GM21737 (cell line): ENCODE data around the gene KRT79.

ENCODE experiments used
- ATAC-seq: cut with Tn5 transposase; IDR thresholded peaks from one replicate; pipeline ENCODE4 v1.9.1; 2021; ENCODE audit warnings: mild to moderate bottlenecking, moderate library complexity; ENCODE audit not compliant: unreplicated experiment

The KRT79 gene

DNA sequence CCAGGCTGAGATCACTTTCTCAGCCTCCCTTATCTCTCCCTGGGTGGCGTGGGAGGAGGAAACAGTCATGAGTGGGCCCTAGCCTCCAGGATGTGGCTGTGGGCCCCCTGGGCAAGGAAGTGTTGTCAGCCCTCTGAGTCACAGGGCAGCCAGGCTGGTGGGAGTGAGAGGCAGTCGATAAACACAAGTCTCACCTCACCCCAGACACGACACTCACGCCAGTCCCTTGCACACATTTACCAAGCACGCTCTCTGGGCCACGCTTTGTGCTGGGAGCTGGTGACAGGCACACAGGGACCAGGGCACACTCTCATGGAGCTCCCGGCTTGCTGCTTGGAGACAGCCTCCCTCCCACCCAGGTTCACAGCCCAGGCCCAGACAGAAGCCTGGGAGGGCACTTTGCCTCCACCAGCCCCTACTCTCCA lies 1.9 kb upstream of the KRT79 start:
- ATAC-seq, result no peak

DNA sequence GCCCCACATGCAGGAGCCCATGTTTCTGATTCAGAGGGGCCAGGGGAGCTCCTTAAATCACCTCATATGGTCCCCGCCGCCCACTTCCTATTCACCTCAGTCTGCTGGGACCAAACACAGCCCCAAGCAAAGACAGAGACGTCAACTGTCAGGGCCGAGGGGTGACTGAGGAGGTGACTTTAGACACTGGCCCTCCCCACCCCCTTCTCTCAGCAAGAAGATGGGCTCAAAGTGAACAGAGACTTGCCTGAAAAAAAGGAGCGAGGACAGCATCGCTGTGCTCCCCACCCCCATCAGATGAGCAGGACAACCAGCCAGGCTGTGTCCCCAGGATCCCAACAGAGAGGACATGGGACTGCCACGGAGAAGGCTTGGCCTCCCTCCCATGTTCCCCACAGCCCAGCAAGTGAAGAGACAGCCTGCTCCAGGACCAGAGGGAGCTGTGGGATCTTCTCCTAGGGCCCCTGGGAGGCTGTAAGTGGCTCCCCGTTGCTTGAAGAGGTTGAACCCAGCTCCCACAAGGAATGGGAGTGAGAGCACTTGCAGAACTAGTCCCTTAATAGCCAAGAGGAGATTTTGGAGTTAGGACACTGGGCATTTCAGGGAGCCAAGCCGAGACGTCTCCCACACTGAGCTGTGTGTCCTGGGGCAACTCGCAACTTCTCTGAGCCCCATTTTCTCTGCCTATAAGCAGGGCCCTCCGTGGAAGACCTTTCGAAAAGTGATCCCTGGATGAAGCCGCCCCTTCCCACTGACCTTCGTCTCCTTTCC lies 1.3 kb upstream of the KRT79 start:
- no peak for ATAC-seq

DNA sequence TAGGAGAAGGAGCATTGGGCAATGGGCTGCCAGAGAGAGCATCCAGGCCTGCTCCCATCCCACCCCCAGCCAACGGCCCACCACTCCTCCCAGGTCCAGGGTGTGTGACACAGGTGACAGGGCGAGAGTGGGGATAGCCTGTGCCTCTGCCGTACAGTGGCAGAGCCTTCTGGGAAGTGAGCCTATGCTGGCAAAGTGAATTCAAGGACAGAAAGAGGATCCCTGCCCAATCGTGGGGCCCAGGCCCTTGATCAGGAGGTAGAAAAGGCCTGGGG lies 553 bp upstream of the KRT79 start:
- no peak for ATAC-seq

DNA sequence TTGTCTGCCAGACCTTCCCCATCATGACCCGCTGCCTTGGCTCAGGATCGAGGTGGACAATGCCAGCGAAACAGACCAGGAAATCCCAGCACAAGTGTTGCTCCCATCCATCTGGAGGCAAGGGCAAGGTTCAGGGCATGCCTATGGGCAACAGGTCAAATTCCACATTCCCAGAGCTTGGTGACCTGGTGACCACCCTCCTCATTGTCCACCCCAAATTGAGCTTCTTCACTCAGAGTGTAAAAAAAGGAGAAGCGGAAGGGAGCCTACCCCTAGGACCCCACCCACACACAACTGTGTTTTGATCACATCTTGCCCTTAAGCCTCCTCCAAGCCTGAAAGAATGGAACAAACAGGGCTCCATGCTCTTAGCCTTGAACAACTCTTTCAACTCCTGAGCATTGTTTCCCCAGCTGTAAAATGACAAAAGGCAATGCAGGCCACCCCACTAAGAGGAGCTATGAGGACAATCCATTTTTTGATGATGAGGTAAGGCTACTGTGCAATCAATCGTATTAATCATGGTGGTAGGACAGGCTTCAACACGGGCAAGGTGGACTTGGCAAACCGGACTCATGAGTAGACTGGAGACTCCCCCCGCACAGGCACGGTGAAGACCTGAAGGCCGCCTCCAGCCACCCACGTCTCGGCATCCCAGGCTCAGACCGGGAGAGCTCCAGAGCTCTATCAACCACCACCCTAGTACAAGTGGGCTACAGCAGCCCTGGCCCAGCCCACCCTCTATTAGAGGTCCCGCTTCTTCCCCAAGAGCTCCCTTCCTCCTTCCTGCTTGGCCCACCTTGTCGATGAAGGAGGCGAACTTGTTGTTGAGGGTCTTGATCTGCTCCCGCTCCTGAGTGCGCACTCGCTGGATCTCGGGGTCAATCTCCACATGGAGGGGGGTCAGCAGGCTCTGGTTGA lies 866 bp downstream of the KRT79 start:
- no peak for ATAC-seq

DNA sequence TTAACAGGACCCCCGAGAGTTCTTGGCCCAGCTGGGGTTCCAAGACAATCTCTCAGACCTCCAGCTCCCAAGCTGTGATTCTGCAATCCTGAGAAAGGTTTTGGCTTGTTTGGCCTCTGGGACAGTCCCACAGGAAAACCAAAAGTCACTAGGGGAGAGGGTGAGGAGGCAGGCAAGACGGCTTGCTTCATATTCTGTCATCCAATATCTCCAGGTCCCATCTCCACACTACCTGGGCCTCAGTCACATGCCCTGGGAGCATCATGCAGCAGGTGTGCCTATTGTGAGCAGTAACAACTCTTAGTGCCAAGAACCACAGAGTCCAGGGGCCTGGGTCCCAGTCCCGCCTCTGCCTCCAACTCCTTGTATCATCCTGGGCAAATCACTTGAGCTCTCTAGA lies 1.7 kb downstream of the KRT79 start:
- ATAC-seq, result no peak

DNA sequence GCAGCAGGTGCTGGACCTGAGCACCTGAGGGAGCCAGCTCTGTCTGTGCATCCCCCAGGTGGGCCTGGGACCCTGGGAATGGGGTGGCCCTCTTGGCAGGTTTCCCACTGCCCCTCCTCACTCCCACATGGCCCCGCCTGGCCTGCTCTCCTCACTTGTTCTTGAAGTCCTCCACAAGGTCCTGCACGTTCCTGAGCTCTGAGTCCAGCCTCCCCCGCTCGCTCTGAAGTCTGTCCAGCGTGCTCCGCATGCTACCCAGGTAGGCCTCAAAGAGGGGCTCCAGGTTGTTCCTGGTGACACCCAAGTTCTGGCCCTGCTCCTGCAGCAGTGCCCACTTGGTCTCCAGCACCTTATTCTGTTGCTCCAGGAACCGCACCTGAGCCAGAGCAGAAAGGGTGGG lies 2.9 kb downstream of the KRT79 start:
- ATAC-seq, result no peak

DNA sequence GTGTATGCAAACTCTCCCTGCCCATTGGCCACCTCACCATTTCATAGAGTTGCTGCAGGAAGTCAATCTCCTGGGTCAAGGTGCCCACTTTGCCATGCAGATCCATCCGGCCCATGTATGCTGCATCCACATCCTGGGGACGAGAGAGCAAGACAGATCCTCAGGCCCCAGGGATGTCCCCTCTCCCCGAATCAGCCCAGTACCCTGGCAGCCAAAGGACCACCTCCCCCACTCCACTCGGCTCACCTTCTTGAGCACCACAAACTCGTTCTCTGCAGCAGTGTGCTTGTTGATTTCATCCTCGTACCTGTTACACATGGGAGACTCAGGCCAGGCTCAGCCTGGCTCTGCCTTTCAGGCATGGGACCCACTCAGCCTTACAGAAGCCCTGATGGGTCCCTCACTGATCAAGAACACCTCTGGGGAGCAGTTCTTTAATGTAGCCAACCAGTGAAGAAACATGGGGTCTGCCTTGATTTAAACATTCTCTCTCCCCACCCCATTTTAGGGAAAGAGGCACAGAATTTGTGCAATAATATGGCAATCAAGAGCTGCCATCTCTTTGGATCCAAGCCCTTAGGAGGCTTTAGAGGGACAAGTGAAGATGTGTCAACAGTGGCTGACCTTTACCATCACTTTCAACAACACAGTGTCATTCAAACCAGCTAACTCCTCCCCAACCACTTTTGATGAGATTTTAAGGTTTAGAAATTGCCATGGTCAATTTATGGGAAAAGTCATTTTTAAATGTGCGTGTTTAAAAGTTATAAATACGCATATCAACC lies 3.9 kb downstream of the KRT79 start:
- ATAC-seq, result no peak

DNA sequence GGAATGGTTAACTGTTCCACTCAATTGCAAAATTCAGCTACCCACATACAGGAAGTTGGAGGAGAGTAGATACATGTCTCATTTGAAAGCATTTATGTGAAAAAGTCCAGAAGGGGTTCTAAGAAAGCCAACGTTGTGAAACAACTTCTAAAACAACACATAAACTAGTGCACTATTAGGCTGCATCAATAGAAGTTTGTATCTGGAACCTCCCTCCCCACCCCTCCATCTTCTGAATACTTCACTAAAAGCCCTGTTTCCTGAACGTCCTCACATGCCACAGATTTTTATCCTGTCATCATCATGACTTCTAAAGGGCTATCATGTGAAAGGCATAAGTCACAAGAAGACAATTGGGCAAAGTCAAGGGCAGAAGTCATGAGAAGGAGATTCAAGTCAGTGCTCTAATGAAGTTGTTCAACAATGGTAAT lies 5.5 kb downstream of the KRT79 start:
- ATAC-seq, result no peak

DNA sequence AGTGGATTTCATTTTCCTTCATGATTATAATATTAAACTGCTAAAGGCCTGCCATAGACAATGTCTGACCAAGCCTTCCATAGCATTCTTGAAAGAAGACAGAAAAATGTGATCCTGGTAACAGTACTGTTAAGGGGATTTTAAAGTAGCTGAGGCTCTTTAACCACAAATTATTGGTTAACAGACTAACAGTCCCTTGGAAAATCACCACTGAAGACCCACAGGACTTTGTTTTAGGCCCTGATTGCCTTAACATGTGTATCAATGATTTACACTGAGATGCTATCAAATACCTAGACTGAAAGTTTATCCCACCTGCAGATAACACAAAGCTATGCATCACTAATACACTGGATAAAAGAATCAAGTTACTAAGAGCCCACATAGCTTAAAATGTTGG lies 6.0 kb downstream of the KRT79 start:
- ATAC-seq, result no peak

DNA sequence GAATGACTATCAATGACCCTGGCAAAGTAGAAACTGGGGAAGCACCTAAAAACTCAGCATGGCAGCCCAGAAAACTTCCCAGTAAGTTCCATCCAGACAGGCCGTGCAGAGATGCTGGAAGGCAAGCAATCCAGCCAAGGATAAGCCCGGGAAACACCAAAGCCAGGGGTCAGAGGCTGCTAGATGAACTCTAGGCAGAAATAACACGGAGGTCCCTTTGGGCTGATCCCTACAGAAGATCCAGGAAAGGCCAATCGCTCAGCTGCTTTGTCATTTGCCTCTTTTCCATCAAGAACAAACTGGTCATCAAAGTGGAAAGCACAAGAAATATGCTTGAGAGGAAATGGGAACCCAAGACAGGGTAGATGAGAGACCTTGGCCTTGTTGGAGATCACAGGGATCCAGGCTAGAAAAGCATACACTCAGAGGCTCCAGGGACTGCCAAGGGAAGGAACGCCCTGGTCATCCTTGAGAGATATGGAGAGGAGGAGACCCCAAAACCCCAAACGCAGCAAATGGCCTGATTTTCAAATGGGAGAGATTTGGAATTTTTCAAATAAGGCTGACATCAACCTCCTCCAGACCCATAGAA lies 6.5 kb downstream of the KRT79 start:
- ATAC-seq, result no peak

DNA sequence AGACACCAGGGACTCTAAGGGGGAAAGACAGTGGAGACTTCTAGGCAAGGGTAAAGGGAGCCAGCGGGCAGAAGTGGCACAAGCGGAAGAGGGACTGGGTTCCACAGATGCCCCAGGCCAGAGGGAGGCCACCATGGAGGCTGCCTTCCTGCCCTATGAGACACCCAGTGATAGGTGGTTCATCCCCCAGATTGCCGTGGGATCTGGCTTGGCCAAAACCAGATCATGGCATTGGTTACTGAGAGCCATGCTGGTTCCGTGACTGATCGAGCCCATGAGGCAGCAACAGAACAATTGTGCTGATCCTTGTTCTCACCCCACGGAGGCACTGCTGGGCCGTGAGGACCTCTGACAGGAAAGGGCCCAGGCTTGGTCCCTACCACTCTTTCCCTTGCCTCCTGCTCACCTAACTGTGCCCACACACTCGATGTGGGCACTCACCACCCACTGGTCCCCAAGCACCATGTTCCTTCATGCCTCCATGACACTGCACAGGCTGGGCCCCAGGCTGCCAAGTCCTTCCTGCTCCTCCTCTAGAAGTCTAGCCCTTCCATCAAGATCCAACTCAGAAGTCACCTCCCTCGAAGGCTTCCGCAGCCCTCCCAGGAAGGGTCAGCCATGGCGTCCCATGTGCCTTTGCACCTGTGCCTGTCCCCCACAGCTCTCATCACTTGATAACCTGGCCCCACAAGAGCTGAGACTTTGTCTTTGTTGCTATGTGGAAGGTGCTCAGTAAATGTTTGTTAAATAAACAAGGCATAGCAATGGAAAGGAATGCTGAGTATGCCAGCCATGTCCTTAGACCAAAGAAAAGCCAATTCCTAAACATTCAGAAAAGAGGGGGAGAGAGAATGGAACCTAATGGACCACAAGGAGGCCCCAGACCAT lies 7.3 kb downstream of the KRT79 start:
- no peak for ATAC-seq

DNA sequence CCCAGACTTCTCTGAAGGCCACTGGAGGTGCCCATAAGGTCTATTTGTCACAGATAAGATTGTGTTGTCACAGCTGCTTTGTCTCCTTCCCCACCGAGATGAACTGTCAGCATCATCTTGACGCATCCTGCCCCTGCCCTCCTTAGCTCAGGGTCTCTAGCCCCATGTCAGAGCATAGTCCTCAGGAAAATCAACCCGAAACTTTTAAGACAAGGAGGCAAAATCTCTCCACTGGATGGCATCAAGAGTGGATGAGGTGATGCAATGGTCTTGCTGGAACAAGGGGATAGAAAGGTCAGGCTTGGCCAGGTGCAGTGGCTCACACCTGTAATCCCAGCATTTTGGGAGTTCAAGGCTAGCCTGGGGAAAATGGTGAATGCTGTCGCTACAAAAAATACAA lies 8.2 kb downstream of the KRT79 start:
- no peak for ATAC-seq

DNA sequence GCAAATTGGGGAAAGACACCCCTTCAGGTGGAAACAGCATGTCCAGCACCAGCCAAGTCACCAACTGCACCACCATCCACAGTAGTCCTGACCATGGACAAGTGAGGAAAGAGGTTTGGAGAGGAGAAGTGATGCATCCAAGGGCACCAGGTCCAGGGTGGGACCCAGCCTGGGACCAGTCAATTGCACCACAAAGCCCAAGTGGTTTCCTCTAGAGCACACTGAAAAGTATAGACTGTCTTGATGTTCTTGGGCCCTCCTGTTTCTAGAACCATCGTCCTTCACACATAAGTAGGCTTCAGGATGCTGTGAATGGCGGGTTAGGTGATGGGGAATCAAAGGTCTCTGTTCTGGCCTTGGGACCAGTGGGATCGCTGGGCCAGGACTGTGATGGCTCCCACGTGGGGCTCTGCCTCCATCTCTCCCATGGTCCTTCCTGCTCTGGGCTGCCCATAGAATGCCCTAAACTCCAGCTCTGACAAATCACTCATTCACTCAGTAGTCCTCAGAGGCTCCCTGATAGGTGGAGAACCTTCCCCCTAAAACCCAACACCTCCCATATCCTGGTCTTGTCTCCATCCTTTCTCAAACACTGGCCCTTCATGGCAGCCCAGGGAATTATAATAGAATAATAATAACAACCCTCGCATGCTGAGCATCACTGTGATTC lies 9.2 kb downstream of the KRT79 start:
- ATAC-seq, result no peak

DNA sequence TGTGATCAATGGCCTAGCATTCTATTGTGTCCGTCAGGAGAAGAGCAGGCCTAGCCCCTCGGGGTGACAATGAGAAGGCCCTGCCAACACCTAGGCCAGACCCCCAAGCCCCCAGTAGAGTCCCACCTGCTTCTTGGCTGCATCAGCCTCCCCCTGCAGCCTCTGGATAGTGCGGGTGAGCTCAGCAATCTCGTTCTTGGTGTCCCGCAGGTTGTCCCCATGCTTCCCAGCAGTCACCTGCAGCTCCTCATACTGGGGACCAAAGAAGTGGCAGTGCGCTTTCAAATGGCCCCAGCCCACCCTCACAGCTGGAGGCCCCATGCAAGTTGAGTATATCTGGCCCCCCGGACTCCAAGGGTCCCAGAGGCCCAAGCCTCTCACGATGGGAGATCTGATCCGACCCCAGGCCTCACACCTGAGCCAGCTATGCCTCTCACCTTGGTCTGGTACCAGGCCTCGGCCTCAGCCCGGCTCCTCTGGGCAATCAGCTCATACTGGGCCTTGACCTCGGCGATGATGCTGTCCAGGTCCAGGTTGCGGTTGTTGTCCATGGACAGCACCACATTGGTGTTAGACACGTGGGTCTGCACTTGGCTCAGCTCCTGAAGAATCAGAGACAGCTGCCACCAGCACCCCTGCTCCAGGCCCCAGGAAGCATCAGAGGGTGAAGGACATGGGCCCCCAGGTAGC lies 10.2 kb downstream of the KRT79 start:
- no peak for ATAC-seq

DNA sequence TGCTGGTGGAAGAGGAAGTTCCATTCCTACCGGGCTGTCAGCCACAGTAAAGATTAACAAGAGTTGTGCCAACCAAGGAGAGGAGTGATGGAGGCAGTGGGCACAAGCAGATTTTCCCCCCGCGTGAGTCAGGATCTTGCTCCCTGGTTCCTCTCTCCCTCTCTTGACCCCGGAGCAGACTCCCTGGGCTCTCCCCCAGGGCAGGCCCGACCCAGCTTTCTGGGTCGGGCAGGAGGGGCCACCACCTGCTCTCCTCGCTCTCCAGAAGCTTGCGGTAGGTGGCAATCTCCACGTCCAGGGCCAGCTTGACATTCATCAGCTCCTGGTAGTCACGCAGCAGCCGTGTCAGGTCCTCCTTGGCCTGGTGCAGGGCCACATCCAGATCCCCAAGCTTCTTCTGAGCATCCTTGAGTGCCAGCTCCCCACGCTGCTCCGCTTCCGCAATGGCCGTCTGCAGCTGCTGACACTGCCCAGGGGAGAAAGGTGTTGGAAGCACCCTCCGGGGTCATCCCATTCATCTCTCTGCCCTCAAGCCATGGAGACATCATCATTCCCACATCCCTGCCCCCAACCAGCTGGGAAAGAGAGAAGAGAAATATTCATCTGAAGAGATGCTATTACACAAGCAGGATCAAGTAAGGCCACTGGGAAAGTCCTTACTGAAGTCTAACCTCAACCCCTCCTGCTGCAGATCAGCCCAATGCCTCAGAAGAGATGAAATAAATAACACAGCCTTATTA lies 11.2 kb downstream of the KRT79 start:
- ATAC-seq, result no peak

DNA sequence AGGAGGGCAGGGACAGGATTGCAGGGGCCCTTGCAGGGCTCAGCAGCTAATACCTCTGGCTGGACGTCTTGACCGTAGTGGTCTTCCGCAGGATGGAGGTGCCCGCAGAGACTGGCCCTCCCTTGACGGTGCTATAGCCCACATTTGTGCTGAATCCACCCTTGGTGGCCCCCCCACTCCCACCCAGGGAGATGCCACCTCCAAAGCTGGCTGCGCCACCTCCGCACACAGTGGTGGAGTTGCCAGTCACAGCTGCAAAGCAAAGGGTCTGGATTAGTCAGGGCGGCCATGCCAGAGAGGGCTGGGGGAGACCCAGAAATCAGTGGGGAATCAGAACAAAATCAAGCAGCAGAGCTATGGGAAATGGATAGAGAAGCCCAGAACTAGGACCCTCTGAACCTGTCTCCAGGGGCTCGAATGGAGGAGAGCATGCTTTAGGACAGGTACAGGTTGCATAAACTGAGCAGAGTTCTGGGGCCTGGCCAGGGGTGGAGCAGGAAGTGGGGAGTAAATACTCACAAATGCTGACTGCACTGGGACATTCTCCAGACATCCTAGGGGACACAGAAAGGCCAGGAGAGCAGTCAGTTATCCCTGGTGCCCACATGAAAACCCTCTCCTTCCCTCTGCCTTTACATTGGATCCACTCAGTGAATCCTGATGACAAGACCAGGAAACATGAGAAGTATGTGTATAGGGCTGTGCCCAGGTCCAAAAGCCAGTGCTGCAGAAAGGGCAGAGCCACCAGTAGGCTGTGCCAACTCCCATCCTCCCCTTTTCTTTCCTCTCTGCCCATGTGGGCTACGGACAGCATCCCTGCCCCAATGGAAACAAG lies 12.1 kb downstream of the KRT79 start:
- ATAC-seq, result no peak

DNA sequence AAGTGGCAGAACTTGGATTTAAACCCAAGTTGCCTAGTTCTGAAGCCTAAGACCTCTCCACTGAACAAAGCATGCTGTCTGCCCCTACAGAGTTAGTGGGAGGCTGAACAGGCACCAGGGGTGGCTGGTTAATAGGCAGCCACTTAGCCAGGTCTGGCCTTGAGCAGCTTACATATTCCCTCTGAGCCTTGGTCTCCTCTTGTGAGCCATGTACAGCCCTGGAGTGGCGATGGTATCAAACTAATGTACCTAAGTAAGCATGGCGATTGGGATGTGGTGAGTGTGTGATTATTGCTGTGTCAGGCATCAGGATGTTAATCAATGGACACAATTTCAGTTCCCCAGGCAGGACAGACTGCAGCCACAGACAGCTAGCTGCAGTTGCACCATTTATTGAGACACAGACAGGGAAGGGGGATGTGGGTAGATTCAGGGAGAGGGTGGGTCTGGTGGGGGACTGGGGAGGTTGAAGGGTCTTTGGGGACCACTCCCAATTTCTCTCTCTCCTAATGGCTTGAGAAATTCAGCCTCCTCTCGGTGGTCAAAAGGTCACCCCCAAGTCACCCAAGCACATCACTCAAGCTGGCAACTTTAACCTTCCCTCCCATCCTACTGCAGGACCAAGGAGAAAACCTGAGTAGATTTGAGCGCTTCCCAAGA lies 12.9 kb downstream of the KRT79 start:
- ATAC-seq, result no peak
